Karpas-422 (cell line): ENCODE measurements around the gene MUC5B. TPM values are rescaled to one million over a fixed set of nuclear protein-coding genes. Genes with fewer than 3 reads are reported as not detected.
"Not testable (repeated sequence)": the region's sequence is repeated elsewhere in the genome, so short reads cannot be mapped to it uniquely, and the experiment has no call there.

ENCODE experiments used
- DNase-seq: peaks from one replicate; pipeline ENCODE4 v3.0.0-alpha.2; 2015
- H2AFZ ChIP-seq: fragments of 200-600 bp; sonication (generic); 2 replicates; pipeline ENCODE4 v1.6.1; 2014; ENCODE audit warnings: antibody characterized with exemption, low read length, mixed read lengths
- H3K27ac ChIP-seq: fragments of 200-600 bp; sonication (generic); 2 replicates; pipeline ENCODE4 v1.5.1; 2014; ENCODE audit warnings: mild to moderate bottlenecking, low read length, moderate library complexity
- H3K27me3 ChIP-seq: fragments of 200-600 bp; sonication (generic); 2 replicates; pipeline ENCODE4 v1.6.1; 2014; ENCODE audit warnings: low read length, mixed read lengths
- H3K36me3 ChIP-seq: fragments of 200-600 bp; sonication (generic); 2 replicates; pipeline ENCODE4 v1.6.1; 2014; ENCODE audit warnings: low read length, mixed read lengths; ENCODE audit not compliant: insufficient read depth
- H3K4me1 ChIP-seq: fragments of 200-600 bp; sonication (generic); 2 replicates; pipeline ENCODE4 v1.6.1; 2014; ENCODE audit warnings: mild to moderate bottlenecking, low read length, mixed read lengths
- H3K4me2 ChIP-seq: fragments of 200-600 bp; sonication (generic); 2 replicates; pipeline ENCODE4 v1.6.1; 2014; ENCODE audit warnings: low read length, low read depth, mild to moderate bottlenecking; ENCODE audit not compliant: poor library complexity, severe bottlenecking
- H3K4me3 ChIP-seq: fragments of 200-600 bp; sonication (generic); 2 replicates; pipeline ENCODE4 v1.5.1; 2014; ENCODE audit warnings: mild to moderate bottlenecking, antibody characterized with exemption, low read length, mixed read lengths
- H3K79me2 ChIP-seq: fragments of 200-600 bp; sonication (generic); 2 replicates; pipeline ENCODE4 v1.6.1; 2014; ENCODE audit warnings: mild to moderate bottlenecking, low read length, mixed read lengths
- H3K9ac ChIP-seq: fragments of 200-600 bp; sonication (generic); 2 replicates; pipeline ENCODE4 v1.6.0; 2014; ENCODE audit warnings: low read length
- H3K9me2 ChIP-seq: fragments of 200-600 bp; sonication (generic), shearing (Covaris generic); replicated peaks from 2 replicates; pipeline ENCODE4 v1.6.0; 2014; ENCODE audit warnings: mild to moderate bottlenecking, low read length, moderate library complexity; ENCODE audit not compliant: insufficient read depth
- H3K9me3 ChIP-seq: fragments of 300-700, 200-600 bp; sonication (generic); 2 replicates; pipeline ENCODE4 v1.6.1; 2014; ENCODE audit warnings: low read length, mixed read lengths
- H4K20me1 ChIP-seq: fragments of 200-600 bp; sonication (generic); 2 replicates; pipeline ENCODE4 v1.6.1; 2014; ENCODE audit warnings: mild to moderate bottlenecking, antibody characterized with exemption, low read length, low read depth; ENCODE audit not compliant: insufficient read depth
- total RNA-seq: library from RNA; depleted of rRNA; stranded (reverse); fragments of >200 nt; shearing (Covaris generic); gene quantifications from 2 replicates; pipeline ENCODE4 v1.2.3, GENCODE V29; 2014; ENCODE audit warnings: low replicate concordance

MUC5B gene
- total RNA-seq, 1 experiment from 2014 or later: 0.04 TPM

- peaks cover 16% of the 10 kb centered on the region for H3K4me1 ChIP-seq
- no peak overlapping the region; the same call in 1 of the 2 replicates for H2AFZ ChIP-seq
- no peaks in the 10 kb centered on the region; the same call in 1 of the 2 replicates for H3K9me3 ChIP-seq
- no peaks in the 10 kb centered on the region for H3K9me2 ChIP-seq
- H3K27me3 ChIP-seq: no peaks in the 10 kb centered on the region
- H3K79me2 ChIP-seq: no peaks in the 10 kb centered on the region
- no peaks in the 10 kb centered on the region for H4K20me1 ChIP-seq
- peak overlapping the region; percentile 25; the same call in 1 of the 2 replicates for H3K27ac ChIP-seq
- peak overlapping the region; percentile 67 for H3K4me2 ChIP-seq
- H3K36me3 ChIP-seq: no peaks in the 10 kb centered on the region
- H3K4me3 ChIP-seq: peak overlapping the region; percentile 66
- peak; percentile 42 for DNase-seq
- peak overlapping the region; percentile 72 for H3K9ac ChIP-seq
These were observed 40.1 kb downstream of the MUC5B start for GRCh38 chr11:1263010-1263409.

- not testable (repeated sequence) for H3K9me2 ChIP-seq, H3K4me2 ChIP-seq, H4K20me1 ChIP-seq, H3K27ac ChIP-seq, H3K79me2 ChIP-seq, H3K9me3 ChIP-seq, H3K9ac ChIP-seq, H2AFZ ChIP-seq, H3K27me3 ChIP-seq, H3K36me3 ChIP-seq, H3K4me3 ChIP-seq
- DNase-seq: peak; percentile 84
- H3K4me1 ChIP-seq: peaks cover 16% of the 10 kb centered on the region
These were observed 41.6 kb downstream of the MUC5B start for GRCh38 chr11:1264444-1264843.

DNA sequence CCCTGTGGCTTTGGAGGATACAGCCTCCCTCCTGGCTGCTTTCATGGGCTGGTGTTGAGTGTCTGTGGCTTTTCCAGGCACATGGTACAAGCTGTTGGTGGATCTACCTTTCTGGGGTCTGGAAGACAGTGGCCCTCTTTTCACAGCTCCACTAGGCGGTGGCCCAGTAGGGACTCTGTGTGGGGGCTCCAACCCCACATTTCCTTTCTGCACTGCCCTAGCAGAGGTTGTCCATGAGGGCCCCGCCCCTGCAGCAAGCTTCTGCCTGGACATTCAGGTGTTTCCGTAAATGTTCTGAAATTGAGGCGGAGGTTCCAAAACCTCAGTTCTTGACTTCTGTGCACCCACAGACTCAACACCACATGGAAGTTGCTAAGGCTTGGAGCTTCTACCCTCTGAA is 42.6 kb downstream of the MUC5B start:
- H3K4me3 ChIP-seq, H3K27ac ChIP-seq, H4K20me1 ChIP-seq, H3K27me3 ChIP-seq, DNase-seq, H3K79me2 ChIP-seq, H3K36me3 ChIP-seq, H3K9me2 ChIP-seq, H3K9ac ChIP-seq, H3K9me3 ChIP-seq, H2AFZ ChIP-seq, H3K4me2 ChIP-seq: not testable (repeated sequence)
- peaks cover 16% of the 10 kb centered on the region for H3K4me1 ChIP-seq

DNA sequence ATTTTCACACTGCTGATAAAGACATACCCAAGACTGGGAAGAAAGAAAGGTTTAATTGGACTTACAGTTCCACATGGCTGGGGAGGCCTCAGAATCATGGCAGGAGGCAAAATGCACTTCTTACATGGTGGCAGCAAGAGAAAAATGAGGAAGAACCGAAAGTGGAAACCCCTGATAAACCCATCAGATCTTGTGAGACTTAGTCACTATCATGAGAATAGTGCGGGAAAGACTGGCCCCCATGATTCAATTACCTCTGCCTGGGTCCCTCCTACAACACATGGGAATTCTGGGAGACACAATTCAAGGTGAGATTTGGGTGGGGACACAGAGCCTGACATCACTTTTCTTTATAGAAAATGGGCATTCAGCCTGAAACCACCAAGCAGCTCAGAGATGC is 44.1 kb downstream of the MUC5B start:
- not testable (repeated sequence) for H3K27ac ChIP-seq, H3K79me2 ChIP-seq, H2AFZ ChIP-seq, H3K9me2 ChIP-seq, H3K9me3 ChIP-seq, H3K27me3 ChIP-seq, DNase-seq, H4K20me1 ChIP-seq, H3K9ac ChIP-seq, H3K4me2 ChIP-seq, H3K4me3 ChIP-seq, H3K36me3 ChIP-seq
- peaks cover 10% of the 10 kb centered on the region for H3K4me1 ChIP-seq

DNA sequence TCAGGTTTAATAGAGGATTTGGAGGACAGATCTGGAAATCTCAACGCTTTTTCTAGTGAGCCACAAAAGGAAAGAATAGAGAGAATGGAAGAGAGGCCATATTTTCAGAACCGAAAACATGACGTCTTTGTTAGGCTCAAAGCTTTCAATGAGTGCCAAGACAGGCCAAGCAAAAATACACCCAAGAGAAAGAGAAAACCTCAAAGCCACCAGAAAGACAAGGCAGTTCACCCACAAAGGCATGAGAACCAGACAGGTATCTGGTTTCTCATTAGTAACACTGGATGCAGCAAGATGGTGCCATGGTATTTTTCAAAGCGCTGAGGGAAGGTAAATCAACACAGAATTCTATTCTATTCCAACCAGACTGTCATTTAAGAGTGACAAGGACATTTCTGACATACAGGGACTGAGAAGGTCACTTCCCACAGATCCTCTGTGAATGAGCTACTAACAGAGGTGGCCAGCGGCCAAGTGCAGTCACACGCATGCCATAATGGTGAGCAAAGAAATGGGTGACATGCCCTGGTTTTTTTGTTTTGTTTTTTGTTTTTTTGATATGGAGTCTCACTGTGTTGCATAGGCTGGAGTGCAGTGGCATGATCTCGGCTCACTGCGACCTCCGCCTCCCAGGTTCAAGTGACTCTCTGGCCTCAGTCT is 44.7 kb downstream of the MUC5B start:
- Histone ChIP-seq H3K79me2 (no peaks in the 10 kb centered on the region), H3K4me2 (no peak overlapping the region), H4K20me1 (no peaks in the 10 kb centered on the region), H3K4me1 (peaks cover 6% of the 10 kb centered on the region), H3K9ac (no peak overlapping the region), H3K27ac (no peak overlapping the region), H2AFZ (no peak overlapping the region), H3K9me2 (no peaks in the 10 kb centered on the region), H3K4me3 (no peak overlapping the region), H3K9me3 (no peaks in the 10 kb centered on the region; the same call in 1 of the 2 replicates), H3K27me3 (no peaks in the 10 kb centered on the region), H3K36me3 (no peaks in the 10 kb centered on the region)
- no peak for DNase-seq

DNA sequence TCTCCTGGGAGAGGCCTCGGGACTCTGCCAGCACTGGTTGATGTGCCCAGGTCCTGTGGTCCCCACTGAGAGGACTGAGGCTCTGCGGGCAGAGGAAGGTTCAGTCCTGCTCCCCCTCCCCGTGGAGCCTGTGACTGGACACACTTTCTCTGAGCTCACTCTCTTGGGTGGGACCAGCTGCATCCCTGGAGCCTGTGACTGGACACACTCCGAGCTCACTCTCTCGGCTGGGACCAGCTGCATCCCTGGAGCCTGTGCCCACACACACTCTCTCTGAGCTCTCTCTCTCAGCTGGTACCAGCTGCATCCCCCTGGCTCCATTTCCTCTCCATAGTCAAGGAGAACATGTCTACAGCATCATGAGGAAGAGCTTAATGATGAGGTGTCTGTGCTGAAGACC is 47.1 kb downstream of the MUC5B start:
- no peaks in the 10 kb centered on the region; the same call in 1 of the 2 replicates for H3K9me3 ChIP-seq
- no peak overlapping the region for H3K27ac ChIP-seq
- no peak for DNase-seq
- no peaks in the 10 kb centered on the region for H4K20me1 ChIP-seq
- H3K4me2 ChIP-seq: no peak overlapping the region
- H3K9ac ChIP-seq: no peak overlapping the region
- H3K36me3 ChIP-seq: no peaks in the 10 kb centered on the region
- H3K79me2 ChIP-seq: no peaks in the 10 kb centered on the region
- no peak overlapping the region for H2AFZ ChIP-seq
- no peak overlapping the region for H3K4me3 ChIP-seq
- no peaks in the 10 kb centered on the region for H3K27me3 ChIP-seq
- H3K4me1 ChIP-seq: no peaks in the 10 kb centered on the region
- no peaks in the 10 kb centered on the region for H3K9me2 ChIP-seq

- no peaks in the 10 kb centered on the region for H3K4me1 ChIP-seq
- no peak overlapping the region for H3K27ac ChIP-seq
- no peaks in the 10 kb centered on the region for H4K20me1 ChIP-seq
- H3K27me3 ChIP-seq: no peaks in the 10 kb centered on the region
- H3K9me2 ChIP-seq: no peaks in the 10 kb centered on the region
- no peaks in the 10 kb centered on the region for H3K36me3 ChIP-seq
- no peak overlapping the region for H3K9ac ChIP-seq
- H3K79me2 ChIP-seq: no peaks in the 10 kb centered on the region
- no peaks in the 10 kb centered on the region; the same call in 1 of the 2 replicates for H3K9me3 ChIP-seq
- H3K4me3 ChIP-seq: no peak overlapping the region
- no peak for DNase-seq
- H2AFZ ChIP-seq: no peak overlapping the region
- H3K4me2 ChIP-seq: no peak overlapping the region
These were observed 47.6 kb downstream of the MUC5B start for GRCh38 chr11:1270476-1270875.

DNA sequence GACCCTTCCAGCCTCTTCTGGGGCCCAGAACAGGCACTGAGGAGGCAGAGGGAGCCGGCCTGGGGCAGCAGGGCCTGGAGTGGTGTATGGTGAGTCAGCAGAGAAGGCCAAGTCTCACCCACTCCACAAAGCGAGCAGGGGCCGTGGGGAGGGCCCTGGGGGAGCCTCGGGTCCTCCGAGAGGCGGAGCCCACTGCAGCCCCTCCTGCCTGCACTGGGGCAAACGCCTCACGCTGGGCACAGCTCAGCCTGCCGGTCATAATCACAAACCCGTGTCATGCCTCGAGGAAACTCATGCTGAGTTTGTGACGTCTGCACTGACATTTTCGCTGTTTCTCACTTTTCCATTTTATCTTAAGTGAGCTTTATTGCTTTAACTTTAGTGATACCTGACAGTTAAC is 48.1 kb downstream of the MUC5B start:
- no peak overlapping the region for H2AFZ ChIP-seq
- H3K36me3 ChIP-seq: no peaks in the 10 kb centered on the region
- no peaks in the 10 kb centered on the region for H3K9me2 ChIP-seq
- no peaks in the 10 kb centered on the region for H3K79me2 ChIP-seq
- no peaks in the 10 kb centered on the region for H3K4me1 ChIP-seq
- no peak overlapping the region for H3K4me2 ChIP-seq
- H3K9ac ChIP-seq: no peak overlapping the region
- H3K27ac ChIP-seq: no peak overlapping the region
- H3K27me3 ChIP-seq: no peaks in the 10 kb centered on the region
- no peaks in the 10 kb centered on the region for H3K9me3 ChIP-seq
- H3K4me3 ChIP-seq: no peak overlapping the region
- H4K20me1 ChIP-seq: no peaks in the 10 kb centered on the region
- no peak for DNase-seq
